K562 (cell line): ENCODE data around the gene ANXA9. TPM values are rescaled to one million over a fixed set of nuclear protein-coding genes. Genes with fewer than 3 reads are reported as not detected.

Source experiments
- ATF2 ChIP-seq: sonication (generic); formaldehyde crosslinking; IDR thresholded peaks from 2 replicates; pipeline ENCODE4 v1.8.1; 2022; ENCODE audit warnings: missing genetic modification reagents
- BHLHE40 ChIP-seq: IDR thresholded peaks from 2 replicates; pipeline ENCODE4 v1.6.1; 2011; ENCODE audit warnings: low read length, improper control_type of control experiment
- COPS2 ChIP-seq: fragments of 450-650 bp; conservative IDR thresholded peaks from 2 replicates; pipeline ENCODE4 v1.6.1; 2016; ENCODE audit warnings: mild to moderate bottlenecking, moderate library complexity
- EHMT2 ChIP-seq: fragments of 450-650 bp; IDR thresholded peaks from 2 replicates; pipeline ENCODE4 v1.6.1; 2018; ENCODE audit warnings: antibody characterized with exemption
- ESRRB ChIP-seq: fragments of 250-450 bp; sonication (Bioruptor Pico); IDR thresholded peaks from 2 replicates; pipeline ENCODE4 v1.5.0; 2020; ENCODE audit warnings: mild to moderate bottlenecking, moderate library complexity, borderline replicate concordance
- GABPB1 ChIP-seq: sonication (generic); formaldehyde crosslinking; IDR thresholded peaks from 2 replicates; pipeline ENCODE4 v1.8.0; 2022; ENCODE audit warnings: mild to moderate bottlenecking, missing genetic modification reagents
- PBX2 ChIP-seq, 2 experiments: IDR thresholded peaks in 1 of 2; conservative IDR thresholded peaks in 1 of 2; 2 replicates each; pipeline ENCODE4 v1.6.1; 2016; ENCODE audit warnings: low read depth in 2 of 2, mild to moderate bottlenecking in 1 of 2, missing compliant biosample characterization in 1 of 2, missing genetic modification characterization in 1 of 2, moderate library complexity in 1 of 2
- PHF20 ChIP-seq: fragments of 450-650 bp; IDR thresholded peaks from 2 replicates; pipeline ENCODE4 v1.6.1; 2018; ENCODE audit not compliant: partially characterized antibody
- PHF21A ChIP-seq: fragments of 450-650 bp; IDR thresholded peaks from 2 replicates; pipeline ENCODE4 v1.6.1; 2017; ENCODE audit warnings: low read depth, borderline replicate concordance
- PRPF4 ChIP-seq: fragments of 200-400 bp; formaldehyde crosslinking; IDR thresholded peaks from one replicate; pipeline ENCODE4 v1.6.1; 2017; ENCODE audit warnings: low read length, low read depth, mild to moderate bottlenecking; ENCODE audit not compliant: insufficient read depth, poor library complexity, severe bottlenecking
- RUNX1 ChIP-seq: sonication (generic); IDR thresholded peaks from 2 replicates; pipeline ENCODE4 v1.6.1; 2016; ENCODE audit warnings: antibody characterized with exemption, low read depth
- SOX6 ChIP-seq: fragments of 450-650 bp; IDR thresholded peaks from 2 replicates; pipeline ENCODE4 v1.6.1; 2014; ENCODE audit warnings: mild to moderate bottlenecking
- ZKSCAN3 ChIP-seq: fragments of 250-450 bp; sonication (Bioruptor Pico); IDR thresholded peaks from 2 replicates; pipeline ENCODE4 v1.4.0; 2020
- ZNF133 ChIP-seq: fragments of 250-450 bp; sonication (Bioruptor Pico); IDR thresholded peaks from 2 replicates; pipeline ENCODE4 v1.4.0; 2020; ENCODE audit warnings: mild to moderate bottlenecking
- ZNF384 ChIP-seq: IDR thresholded peaks from 2 replicates; pipeline ENCODE4 v1.6.1; 2012; ENCODE audit warnings: low read depth, low read length, improper control_type of control experiment
- ZNF507 ChIP-seq: conservative IDR thresholded peaks from 2 replicates; pipeline ENCODE4 v1.6.1; 2017; ENCODE audit warnings: missing genetic modification characterization, missing compliant biosample characterization
- polyA plus RNA-seq, 8 experiments: library from polyadenylated mRNA; depleted of rRNA in 4 of 8; stranded (reverse) in 5 of 8; unstranded in 3 of 8; fragments of >200 nt; fragmentation: Nextera tagmentation in 2 of 8; fragmentation: Illumina TruSeq in 1 of 8; extraction: Ambion mirVana in 2 of 8; extraction: Trizol in 1 of 8; gene quantifications; 2 replicates each; pipeline versions ENCODE4 v1.2.1 to v1.2.3, GENCODE V29; 2011 to 2014; ENCODE audit warnings: inconsistent platforms in 1 of 8, missing spikeins in 1 of 8
- total RNA-seq, 7 experiments: library from RNA; depleted of rRNA in 6 of 7; stranded (reverse); fragments of >200 nt in 6 of 7; fragmentation: Illumina TruSeq in 2 of 7; extraction: Trizol in 2 of 7; gene quantifications; 2 replicates each; pipeline versions ENCODE4 v1.2.1 to v1.2.3, GENCODE V29; 2011 to 2021; ENCODE audit warnings: low replicate concordance in 1 of 7
- TF ChIP-seq, protein P1 (sequence below): fragments of 450-650 bp; IDR thresholded peaks from 2 replicates; pipeline ENCODE4 v1.6.1; 2014; ENCODE audit warnings: low read depth, mild to moderate bottlenecking, moderate library complexity, borderline replicate concordance
- TF ChIP-seq, protein P2 (sequence below): IDR thresholded peaks from 2 replicates; pipeline ENCODE4 v1.6.1; 2012; ENCODE audit warnings: low read depth, low read length, improper control_type of control experiment, borderline replicate concordance

The ANXA9 gene
- total and polyA plus RNA-seq, 9 of the 15 experiments (the other 6 are each of a cell fraction or from before 2014, with no cell fraction given) = 0.24 to 1.6 (median 0.57) TPM

DNA sequence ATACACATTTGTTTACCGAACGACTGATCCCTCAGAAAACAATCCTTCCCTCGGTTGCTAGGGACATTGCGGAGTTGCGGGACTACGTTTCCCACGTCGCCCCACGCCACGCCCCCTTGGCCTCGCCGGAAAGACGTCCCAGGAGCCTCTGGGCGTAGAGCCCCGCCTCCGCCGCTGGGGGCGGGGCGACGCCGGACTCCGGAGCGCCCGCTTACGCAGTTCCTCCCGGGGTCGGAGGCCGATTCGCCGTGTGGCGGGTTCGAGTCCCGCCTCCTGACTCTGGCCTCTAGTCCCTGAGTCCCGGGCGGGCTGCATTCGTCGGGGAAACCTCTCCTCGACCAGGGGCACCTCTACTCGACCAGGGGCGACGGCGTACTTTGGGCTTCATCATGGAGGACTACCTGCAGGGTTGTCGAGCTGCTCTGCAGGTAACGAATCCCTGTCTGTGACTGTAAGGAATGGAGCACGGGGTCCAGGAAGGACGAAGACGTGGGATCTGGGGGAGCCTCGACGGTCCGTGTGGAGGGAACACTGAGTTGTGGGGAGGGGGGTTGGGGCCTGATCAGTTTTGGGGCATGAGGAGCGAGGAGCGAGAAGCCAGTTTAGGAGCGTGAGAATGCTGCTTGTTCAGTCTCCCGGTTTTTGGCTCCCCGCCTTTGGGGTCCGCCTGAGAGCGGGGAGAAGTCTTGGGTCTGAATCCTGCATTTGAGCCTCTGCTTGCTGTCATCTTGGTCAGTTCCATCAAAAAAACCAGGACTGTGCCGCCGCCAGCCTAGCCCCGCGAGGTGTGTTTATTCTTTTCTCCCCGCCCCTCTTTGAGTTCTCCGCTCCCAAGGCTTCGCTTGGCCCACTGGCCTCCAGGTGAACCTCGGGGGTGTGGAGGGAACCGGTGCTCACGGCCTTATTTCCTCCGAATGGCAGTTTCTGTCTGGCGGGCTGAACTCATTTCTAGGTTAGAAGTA, 26.4 kb downstream of the ANXA9 start, which contains the start of gene PRUNE1 (continued):
- TF ChIP-seq COPS2 (no peak), PHF20 (no peak), ZNF133 (CRISPR knock-in tag) (no peak), BHLHE40 (no peak), ESRRB (CRISPR knock-in tag) (no peak), ZNF507 (tag) (no peak), GABPB1 (CRISPR knock-in tag) (peak; percentile 81), PBX2 (CRISPR knock-in tag; IDR thresholded peaks at IDR 0.05; ENCODE audit: low read depth) (no peak), PBX2 (tag; conservative IDR thresholded peaks at IDR 0.05; ENCODE audit: low read depth) (no peak), RUNX1 (no peak), ZKSCAN3 (no peak), ATF2 (CRISPR knock-in tag) (no peak), ZNF384 (no peak), PHF21A (no peak; the same call in 1 of the 2 replicates), PRPF4 (no peak), SOX6 (peak; percentile 81), EHMT2 (peak; percentile 60)
- TF ChIP-seq, protein P1, sequence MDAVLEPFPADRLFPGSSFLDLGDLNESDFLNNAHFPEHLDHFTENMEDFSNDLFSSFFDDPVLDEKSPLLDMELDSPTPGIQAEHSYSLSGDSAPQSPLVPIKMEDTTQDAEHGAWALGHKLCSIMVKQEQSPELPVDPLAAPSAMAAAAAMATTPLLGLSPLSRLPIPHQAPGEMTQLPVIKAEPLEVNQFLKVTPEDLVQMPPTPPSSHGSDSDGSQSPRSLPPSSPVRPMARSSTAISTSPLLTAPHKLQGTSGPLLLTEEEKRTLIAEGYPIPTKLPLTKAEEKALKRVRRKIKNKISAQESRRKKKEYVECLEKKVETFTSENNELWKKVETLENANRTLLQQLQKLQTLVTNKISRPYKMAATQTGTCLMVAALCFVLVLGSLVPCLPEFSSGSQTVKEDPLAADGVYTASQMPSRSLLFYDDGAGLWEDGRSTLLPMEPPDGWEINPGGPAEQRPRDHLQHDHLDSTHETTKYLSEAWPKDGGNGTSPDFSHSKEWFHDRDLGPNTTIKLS = peak; percentile 64; the same call in 1 of the 2 replicates
- TF ChIP-seq, protein P2, sequence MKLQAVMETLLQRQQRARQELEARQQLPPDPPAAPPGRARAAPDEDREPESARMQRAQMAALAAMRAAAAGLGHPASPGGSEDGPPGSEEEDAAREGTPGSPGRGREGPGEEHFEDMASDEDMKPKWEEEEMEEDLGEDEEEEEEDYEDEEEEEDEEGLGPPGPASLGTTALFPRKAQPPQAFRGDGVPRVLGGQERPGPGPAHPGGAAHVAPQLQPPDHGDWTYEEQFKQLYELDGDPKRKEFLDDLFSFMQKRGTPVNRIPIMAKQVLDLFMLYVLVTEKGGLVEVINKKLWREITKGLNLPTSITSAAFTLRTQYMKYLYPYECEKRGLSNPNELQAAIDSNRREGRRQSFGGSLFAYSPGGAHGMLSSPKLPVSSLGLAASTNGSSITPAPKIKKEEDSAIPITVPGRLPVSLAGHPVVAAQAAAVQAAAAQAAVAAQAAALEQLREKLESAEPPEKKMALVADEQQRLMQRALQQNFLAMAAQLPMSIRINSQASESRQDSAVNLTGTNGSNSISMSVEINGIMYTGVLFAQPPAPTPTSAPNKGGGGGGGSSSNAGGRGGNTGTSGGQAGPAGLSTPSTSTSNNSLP = no peak
